GM11168 (cell line): ENCODE measurements around the gene MRPS2.

ENCODE experiments used
- in situ Hi-C: fragments of 300-500 bp; cut with MboI; formaldehyde crosslinking; loops from one replicate; pipeline ENCODE4 v1.12.0; 2022; ENCODE audit warnings: low sequenced_read_pairs; ENCODE audit not compliant: unreplicated experiment

The MRPS2 gene

GRCh38 chr9:135498381-135499126 lies 1.9 kb upstream of the MRPS2 start:
- in situ Hi-C loops = no loop called here

DNA sequence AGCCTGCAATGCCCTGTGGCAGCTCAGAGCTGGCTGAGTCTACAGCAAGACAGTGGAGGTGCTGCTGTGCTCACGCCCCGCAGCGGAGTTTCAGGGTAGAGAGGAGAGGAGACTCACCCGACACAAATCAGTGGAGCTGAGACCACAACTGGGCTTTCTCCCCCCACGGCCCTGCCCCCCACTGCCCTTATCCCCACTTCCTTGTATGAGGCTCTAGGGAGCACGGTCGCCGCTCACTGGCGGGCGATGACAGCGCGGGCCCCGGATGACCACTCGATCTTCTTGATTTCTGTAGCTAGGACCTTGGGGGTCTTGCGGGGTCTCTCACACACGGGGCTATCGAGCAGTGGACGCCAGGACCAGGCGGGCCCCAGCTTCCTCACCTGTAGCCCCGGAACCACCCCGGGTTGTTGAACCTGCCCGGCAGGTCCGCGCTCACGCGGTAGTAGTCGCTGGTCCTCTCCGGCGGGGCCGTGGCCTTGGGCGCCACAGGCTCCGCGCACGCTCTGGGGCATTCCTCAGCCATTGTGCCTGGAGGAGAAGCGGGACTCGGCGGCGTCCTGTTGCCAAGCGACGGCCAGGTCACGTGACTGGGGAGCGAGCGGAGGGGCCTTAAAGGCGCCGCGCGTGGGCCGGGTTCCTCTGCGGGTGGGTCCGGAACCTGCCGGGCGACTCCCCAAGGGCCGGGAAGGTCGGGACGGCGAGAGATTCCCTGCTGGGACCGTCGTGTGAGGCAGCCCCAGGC lies 984 bp upstream of the MRPS2 start:
- in situ Hi-C loops = no loop called here

- in situ Hi-C loops = no loop called here
Observed at GRCh38 chr9:135500071-135500524, 384 bp upstream of the MRPS2 start.

GRCh38 chr9:135501261-135502167 lies 1.0 kb downstream of the MRPS2 start:
- in situ Hi-C loops = no loop called here

DNA sequence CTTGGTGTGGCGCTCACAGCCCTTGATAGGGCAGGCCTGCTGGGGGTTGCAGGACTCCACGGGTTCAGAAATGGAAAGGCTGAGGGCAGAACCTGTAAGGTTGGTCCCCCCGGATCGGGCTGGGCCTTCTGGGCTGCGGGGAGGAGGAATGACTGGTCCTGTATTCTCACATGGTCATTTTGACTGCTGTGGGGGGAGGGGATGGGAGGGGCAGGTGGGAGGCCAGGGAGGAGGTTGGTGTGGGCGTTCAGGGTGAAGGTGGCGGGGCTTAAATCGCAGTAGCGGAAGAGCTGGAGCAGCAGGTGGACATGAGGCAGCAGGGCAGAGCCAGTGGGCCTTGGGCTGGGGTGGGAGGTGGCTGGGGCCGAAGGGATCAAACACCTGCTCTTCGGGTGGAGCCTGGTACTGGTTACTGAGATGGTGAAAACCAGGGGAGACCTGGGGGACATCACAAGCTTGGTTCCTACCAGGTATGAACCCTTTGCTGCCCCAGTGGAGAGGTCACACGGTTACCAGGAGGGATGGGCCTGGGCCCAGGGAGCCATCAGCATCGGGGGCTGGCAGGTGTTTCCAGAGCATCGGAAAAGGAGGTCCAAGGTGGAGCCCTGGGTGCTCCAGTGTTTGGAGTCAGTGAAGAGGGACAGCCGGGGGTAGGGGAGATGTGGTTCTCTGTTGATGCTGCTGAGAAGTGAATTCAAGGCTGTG lies 1.8 kb downstream of the MRPS2 start:
- in situ Hi-C loops = no loop called here

- in situ Hi-C loops = no loop called here
Observed at GRCh38 chr9:135502873-135503321, 2.4 kb downstream of the MRPS2 start.

DNA sequence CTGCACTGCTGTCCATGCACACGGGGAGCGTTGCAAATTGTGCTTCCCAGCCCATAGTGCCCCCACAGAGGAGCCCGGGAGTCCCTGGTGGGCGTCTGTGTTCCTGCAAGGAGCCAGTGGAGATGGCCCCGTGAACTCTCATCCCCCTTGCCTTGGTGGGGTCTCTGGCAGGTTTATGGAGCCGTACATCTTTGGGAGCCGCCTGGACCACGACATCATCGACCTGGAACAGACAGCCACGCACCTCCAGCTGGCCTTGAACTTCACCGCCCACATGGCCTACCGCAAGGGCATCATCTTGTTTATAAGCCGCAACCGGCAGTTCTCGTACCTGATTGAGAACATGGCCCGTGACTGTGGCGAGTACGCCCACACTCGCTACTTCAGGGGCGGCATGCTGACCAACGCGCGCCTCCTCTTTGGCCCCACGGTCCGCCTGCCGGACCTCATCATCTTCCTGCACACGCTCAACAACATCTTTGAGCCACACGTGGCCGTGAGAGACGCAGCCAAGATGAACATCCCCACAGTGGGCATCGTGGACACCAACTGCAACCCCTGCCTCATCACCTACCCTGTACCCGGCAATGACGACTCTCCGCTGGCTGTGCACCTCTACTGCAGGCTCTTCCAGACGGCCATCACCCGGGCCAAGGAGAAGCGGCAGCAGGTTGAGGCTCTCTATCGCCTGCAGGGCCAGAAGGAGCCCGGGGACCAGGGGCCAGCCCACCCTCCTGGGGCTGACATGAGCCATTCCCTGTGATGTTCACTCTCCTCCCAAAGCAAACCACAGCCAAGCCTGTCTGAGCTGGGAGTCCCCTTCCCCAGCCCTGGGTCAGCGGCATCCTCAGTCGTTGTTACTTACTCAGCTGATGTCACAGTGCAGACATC lies 3.1 kb downstream of the MRPS2 start:
- in situ Hi-C loops = no loop called here

- in situ Hi-C loops = no loop called here
Observed at GRCh38 chr9:135504262-135505243, 4.1 kb downstream of the MRPS2 start.

DNA sequence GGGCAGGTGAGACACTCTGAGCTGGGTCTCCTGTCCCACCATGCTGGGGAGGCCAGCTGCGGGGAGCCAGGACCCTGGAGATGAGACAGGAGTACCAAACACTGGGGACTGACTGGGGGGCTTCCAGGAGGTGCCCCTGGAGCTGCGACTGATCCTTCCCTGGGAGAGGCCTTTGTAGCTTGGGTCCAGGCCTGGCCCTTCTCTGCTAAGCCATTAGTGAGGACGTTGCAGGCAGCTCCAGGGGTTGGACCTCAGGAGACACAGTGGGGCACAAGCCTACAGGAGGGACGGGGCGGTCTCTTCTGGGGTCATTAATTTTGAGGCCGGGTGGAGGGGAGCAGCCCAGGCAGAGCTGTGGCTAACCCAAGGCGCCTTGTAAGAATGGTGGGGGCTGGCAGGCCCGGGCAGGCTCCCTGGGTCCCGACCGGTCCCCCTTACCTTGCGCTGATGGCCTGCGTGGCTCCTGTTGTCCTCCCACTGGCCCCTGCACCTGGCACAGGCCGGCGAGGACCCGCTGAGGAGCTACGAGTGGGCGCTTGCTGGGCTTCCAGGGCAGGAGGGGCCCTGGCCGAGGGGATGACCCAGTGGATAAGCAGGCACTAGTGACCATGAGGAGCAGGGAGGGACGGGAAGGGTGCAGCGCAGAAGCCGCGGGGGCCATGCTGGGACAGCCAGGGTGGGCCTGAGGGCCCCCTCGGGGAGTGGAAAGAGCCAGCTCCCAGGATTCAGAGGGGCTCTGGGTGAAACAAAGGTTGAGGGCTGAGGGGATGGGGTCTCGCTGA lies 5.1 kb downstream of the MRPS2 start:
- in situ Hi-C loops = no loop called here

GRCh38 chr9:135506327-135507103 lies 6.0 kb downstream of the MRPS2 start:
- in situ Hi-C loops = no loop called here

- in situ Hi-C loops = no loop called here
Observed at GRCh38 chr9:135507104-135508035, 6.9 kb downstream of the MRPS2 start.

DNA sequence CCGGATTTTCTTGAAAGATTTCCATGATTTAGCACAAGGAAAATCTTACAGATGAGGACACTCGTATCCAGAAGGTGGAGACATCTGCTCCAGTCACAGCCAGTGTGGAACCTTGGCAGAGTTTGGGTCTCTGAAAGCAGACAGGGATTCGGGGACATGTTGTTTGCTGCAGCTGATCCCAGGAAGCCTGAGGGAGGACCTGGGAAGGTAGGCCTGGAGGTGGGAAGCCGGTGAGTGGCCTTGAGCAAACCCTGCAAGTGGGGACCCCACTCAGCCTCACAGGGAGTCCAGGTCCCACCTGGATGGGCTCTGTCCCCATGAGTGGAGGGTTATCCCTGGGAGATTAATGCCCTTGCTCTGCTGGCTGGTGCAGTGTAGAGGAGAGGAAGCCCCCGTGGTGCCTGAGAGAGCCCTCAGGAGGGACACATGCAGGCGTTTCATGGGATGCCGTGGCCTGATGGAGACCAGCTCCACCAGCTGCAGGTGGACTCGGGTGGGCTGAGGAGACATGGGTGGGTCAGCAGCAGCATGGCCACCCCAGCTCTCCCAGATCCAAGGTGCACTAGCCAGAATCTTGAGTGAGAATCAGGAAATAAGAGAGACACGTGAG lies 7.8 kb downstream of the MRPS2 start:
- in situ Hi-C loops = no loop called here

- in situ Hi-C loops = no loop called here
Observed at GRCh38 chr9:135509458-135509857, 9.0 kb downstream of the MRPS2 start.

GRCh38 chr9:135512241-135512603 lies 11.7 kb downstream of the MRPS2 start:
- in situ Hi-C loops = no loop called here

DNA sequence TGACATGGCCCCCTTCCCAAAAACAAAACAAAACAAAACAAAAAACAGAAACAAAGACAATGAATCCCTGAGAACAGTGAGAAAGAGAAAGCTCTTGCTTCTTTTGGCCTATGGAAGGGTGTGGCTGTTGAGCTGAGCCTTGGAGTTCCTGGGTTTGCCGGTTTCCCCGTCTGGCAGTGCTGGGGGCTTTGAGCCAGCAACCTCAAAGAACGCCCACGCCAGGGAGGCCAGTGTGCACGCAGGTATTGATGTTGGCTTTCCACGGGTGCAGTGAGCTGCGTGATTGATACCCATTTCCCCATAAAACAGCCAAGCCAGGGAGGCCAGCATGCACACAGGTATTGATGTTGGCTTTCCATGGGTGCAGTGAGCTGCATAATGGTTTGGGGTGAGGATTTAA lies 12.4 kb downstream of the MRPS2 start:
- in situ Hi-C loops = no loop called here
